PC-9 (cell line): ENCODE data around the gene C10orf67.

Experiments
- EZH2 ChIP-seq: fragments of 200-600 bp; sonication (generic); IDR thresholded peaks from 2 replicates; pipeline ENCODE4 v1.8.0; 2017; ENCODE audit warnings: antibody characterized with exemption, low read depth
- TF ChIP-seq, protein P1 (sequence below): fragments of 200-600 bp; sonication (generic); conservative IDR thresholded peaks from 2 replicates; pipeline ENCODE4 v1.6.1; 2017; ENCODE audit warnings: mixed run types, antibody characterized with exemption, mild to moderate bottlenecking, moderate library complexity

DNA sequence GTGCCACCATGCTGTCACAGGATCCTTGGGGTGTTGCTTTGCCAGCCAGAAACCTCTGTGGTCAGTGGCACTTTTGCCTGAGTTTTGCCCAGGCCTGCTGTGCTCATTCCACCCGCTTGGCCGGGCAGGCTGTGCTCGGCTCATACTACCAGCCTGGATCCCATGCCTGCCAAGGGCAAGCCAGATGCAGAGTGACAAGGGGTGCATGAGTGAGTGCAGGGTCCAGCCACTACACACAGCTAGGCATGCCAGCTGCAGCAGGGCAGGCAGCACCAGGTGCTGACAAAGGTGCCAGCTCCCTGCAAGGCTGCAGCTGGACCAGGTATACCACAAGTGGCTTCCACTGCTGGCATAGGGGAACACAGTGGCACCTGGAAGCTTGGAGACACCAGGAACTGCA lies 28.6 kb downstream of the C10orf67 start:
- TF ChIP-seq, protein P1, sequence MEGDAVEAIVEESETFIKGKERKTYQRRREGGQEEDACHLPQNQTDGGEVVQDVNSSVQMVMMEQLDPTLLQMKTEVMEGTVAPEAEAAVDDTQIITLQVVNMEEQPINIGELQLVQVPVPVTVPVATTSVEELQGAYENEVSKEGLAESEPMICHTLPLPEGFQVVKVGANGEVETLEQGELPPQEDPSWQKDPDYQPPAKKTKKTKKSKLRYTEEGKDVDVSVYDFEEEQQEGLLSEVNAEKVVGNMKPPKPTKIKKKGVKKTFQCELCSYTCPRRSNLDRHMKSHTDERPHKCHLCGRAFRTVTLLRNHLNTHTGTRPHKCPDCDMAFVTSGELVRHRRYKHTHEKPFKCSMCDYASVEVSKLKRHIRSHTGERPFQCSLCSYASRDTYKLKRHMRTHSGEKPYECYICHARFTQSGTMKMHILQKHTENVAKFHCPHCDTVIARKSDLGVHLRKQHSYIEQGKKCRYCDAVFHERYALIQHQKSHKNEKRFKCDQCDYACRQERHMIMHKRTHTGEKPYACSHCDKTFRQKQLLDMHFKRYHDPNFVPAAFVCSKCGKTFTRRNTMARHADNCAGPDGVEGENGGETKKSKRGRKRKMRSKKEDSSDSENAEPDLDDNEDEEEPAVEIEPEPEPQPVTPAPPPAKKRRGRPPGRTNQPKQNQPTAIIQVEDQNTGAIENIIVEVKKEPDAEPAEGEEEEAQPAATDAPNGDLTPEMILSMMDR: no peak
- no peak for TF ChIP-seq EZH2
